RWPE2 (cell line): ENCODE measurements around the gene GPR61.
A peak's percentile ranks its signal among the peaks of the same experiment; 100 is the strongest.

Source experiments
- ATAC-seq: fragments of 200-7000 bp; cut with Tn5 transposase; 3 replicates; pipeline ENCODE4 v1.9.1; 2021; ENCODE audit warnings: low read depth
- DNase-seq: peaks from one replicate; pipeline ENCODE4 v3.0.0-alpha.2; 2020; ENCODE audit warnings: low spot score
- H3K27ac ChIP-seq: fragments of 450-650 bp; 2 replicates; pipeline ENCODE4 v1.5.1; 2017; ENCODE audit warnings: mild to moderate bottlenecking; ENCODE audit not compliant: poor library complexity, severe bottlenecking
- H3K27me3 ChIP-seq: fragments of 250-450 bp; sonication (Bioruptor Pico); 2 replicates; pipeline ENCODE4 v1.5.1; 2021; ENCODE audit warnings: mild to moderate bottlenecking, moderate library complexity; ENCODE audit not compliant: insufficient read depth, poor library complexity, severe bottlenecking
- H3K36me3 ChIP-seq: fragments of 250-450 bp; sonication (Bioruptor Pico); 2 replicates; pipeline ENCODE4 v1.5.1; 2020; ENCODE audit warnings: low read depth, mild to moderate bottlenecking, moderate library complexity
- H3K4me1 ChIP-seq: fragments of 250-450 bp; sonication (Bioruptor Pico); 2 replicates; pipeline ENCODE4 v1.5.1; 2021; ENCODE audit warnings: mild to moderate bottlenecking, moderate library complexity; ENCODE audit not compliant: insufficient read depth, poor library complexity, severe bottlenecking
- H3K4me3 ChIP-seq: fragments of 250-450 bp; sonication (Bioruptor Pico); 2 replicates; pipeline ENCODE4 v1.5.1; 2021; ENCODE audit warnings: mild to moderate bottlenecking, moderate library complexity; ENCODE audit not compliant: severe bottlenecking
- H3K9me3 ChIP-seq: fragments of 250-450 bp; sonication (Bioruptor Pico); 2 replicates; pipeline ENCODE4 v1.5.1; 2021; ENCODE audit warnings: mild to moderate bottlenecking, moderate library complexity; ENCODE audit not compliant: severe bottlenecking
- TF ChIP-seq, protein P1 (sequence below): fragments of 450-650 bp; IDR thresholded peaks from one replicate; pipeline ENCODE4 v1.5.1; 2017; ENCODE audit warnings: mild to moderate bottlenecking, moderate library complexity; ENCODE audit not compliant: poor library complexity, severe bottlenecking

Gene GPR61

DNA sequence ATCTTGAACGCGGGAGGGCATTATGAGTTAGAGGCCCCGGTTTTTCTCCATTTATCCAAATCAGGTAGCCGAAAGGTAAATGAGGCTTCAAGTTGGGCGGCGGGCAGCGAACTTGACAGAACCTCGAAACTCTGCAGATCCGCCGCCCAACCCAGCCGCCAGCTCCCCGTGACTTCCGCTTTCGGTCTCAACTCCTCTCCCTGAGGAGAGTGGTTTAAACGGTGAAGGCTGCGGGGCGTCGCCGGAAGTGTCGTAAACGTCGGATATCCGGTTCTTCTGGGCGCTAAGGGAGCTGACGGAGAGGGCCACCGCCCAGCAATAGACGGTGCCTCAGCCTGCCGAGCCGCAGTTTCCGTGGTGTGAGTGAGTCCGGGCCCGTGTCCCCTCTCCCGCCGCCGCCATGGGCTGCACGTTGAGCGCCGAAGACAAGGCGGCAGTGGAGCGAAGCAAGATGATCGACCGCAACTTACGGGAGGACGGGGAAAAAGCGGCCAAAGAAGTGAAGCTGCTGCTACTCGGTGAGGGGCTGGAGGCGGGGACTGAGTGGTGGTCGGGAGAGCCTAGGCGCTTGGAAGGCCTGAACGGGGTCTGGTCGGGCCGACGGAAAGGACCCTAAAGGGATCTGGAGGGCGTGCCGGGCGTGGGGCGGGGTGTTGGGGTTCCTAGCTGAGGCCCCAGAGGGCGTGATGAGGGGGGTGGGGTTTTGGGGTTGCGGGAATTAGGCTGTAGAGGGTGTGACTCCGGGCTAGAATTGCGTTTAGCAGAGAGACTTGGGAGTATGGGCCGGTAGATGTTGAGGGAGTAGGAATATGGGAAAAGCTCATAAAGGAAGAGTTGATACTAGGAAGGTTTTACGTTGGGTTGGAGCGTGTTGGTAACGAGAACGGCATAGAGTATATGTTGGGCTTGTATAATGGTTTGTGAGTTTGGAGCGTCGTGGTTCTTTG, 8.9 kb downstream of the GPR61 start, which contains the start of gene GNAI3:
Gene GNAI3, plus strand, starts transcription at position 295 of the 947 bp plus-strand sequence. Its CDS starts 106 bp downstream, at position 401.
- H3K27me3 ChIP-seq = no peaks in the 10 kb centered on the region
- H3K27ac ChIP-seq = peak within 1 kb of the TSS; percentile 62
- H3K36me3 ChIP-seq = peaks cover 15% of the 10 kb centered on the region
- no peaks in the 10 kb centered on the region for H3K9me3 ChIP-seq
- ATAC-seq (peak; percentile 92), DNase-seq (peak; percentile 92)
- H3K4me3 ChIP-seq = peak within 1 kb of the TSS; percentile 74
- peaks cover 18% of the 10 kb centered on the region for H3K4me1 ChIP-seq
- TF ChIP-seq, protein P1, sequence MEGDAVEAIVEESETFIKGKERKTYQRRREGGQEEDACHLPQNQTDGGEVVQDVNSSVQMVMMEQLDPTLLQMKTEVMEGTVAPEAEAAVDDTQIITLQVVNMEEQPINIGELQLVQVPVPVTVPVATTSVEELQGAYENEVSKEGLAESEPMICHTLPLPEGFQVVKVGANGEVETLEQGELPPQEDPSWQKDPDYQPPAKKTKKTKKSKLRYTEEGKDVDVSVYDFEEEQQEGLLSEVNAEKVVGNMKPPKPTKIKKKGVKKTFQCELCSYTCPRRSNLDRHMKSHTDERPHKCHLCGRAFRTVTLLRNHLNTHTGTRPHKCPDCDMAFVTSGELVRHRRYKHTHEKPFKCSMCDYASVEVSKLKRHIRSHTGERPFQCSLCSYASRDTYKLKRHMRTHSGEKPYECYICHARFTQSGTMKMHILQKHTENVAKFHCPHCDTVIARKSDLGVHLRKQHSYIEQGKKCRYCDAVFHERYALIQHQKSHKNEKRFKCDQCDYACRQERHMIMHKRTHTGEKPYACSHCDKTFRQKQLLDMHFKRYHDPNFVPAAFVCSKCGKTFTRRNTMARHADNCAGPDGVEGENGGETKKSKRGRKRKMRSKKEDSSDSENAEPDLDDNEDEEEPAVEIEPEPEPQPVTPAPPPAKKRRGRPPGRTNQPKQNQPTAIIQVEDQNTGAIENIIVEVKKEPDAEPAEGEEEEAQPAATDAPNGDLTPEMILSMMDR = no peak

DNA sequence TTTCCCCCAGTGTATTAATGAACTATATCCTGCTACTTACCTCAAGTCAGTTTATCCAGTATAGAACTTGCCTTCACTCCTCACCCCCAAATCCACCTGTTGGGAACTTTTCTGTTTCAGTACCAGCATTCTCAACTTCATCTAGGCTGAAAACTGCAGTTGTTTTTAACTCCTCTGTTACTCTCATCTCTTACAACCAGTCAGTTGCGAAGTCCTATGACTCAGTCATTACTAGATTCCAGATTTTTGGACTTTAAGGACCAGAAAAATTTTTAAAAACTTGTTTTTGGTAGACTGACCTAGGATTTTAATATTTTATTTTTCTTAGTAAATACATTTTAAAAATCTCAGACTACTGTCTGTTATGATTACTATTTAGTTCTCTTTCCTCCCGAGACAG, 16.9 kb downstream of the GPR61 start:
- Histone ChIP-seq H3K4me1 (peaks cover 11% of the 10 kb centered on the region), H3K4me3 (no peak overlapping the region), H3K27me3 (no peaks in the 10 kb centered on the region), H3K27ac (no peak overlapping the region), H3K9me3 (no peaks in the 10 kb centered on the region), H3K36me3 (peaks cover 36% of the 10 kb centered on the region)
- ATAC-seq = no peak
- no peak for DNase-seq
- TF ChIP-seq, protein P1 = no peak

DNA sequence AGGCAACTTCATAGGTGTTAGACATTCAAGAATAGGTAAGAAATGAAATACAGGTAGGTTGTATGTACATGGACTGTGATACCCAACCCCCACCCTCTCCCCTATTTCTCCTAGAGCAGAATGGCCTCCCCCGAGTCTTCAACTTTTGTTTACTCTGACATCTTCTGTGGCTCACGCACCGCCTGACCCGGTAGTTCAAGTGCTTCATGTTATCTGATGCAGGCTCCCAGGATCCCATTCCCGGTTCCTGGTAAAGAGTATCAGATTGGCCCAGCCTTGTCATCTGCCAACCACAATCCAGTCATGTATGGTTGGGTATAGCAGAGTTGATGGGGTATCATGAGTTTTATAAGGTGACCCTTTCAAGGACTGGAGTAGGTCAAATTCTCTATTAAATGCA, 17.8 kb downstream of the GPR61 start:
- Histone ChIP-seq H3K9me3 (no peaks in the 10 kb centered on the region), H3K4me3 (no peak overlapping the region), H3K36me3 (peaks cover 31% of the 10 kb centered on the region), H3K4me1 (peaks cover 13% of the 10 kb centered on the region), H3K27me3 (no peaks in the 10 kb centered on the region), H3K27ac (no peak overlapping the region)
- DNase-seq (no peak), ATAC-seq (no peak)
- TF ChIP-seq, protein P1 = no peak

DNA sequence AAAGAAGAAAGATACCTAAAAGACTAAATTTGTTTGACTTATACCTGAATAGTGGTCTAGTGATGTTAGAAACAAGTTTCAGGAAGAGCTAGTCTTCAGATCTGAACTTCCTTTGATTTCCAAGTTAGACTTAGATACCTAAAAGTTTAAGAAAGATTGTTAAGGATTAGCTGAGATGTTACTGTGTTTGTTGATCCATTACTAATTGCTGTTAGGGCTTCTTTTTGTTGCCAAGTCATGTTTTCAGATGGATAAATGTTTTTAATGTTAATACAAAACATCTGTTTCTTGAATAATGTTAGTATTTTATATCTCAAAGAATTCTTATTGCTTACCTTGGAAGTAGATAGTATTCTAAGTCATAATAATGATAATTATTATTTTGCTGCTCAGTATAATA, 20.3 kb downstream of the GPR61 start:
- Histone ChIP-seq H3K36me3 (peaks cover 13% of the 10 kb centered on the region), H3K27ac (no peak overlapping the region), H3K27me3 (no peaks in the 10 kb centered on the region), H3K4me1 (peaks cover 18% of the 10 kb centered on the region), H3K9me3 (no peaks in the 10 kb centered on the region), H3K4me3 (no peak overlapping the region)
- TF ChIP-seq, protein P1 = no peak
- ATAC-seq (no peak), DNase-seq (no peak)
